Vagina (tissue), 2 donors: Measurements from ENCODE around the gene ANKRD1.

ENCODE experiments used
- CTCF ChIP-seq, 3 experiments: fragments of 450-650 bp in 2 of 3; fragments of 200-600 bp in 1 of 3; sonication (generic) in 1 of 3; IDR thresholded peaks; one replicate each; pipeline ENCODE4 v1.5.1; 2017 to 2019; ENCODE audit warnings: antibody characterized with exemption in 3 of 3, mild to moderate bottlenecking in 2 of 3, moderate library complexity in 2 of 3
- POLR2A ChIP-seq, 2 donors: fragments of 450-650 bp; IDR thresholded peaks; one replicate each; pipeline ENCODE4 v1.6.1; 2017; ENCODE audit warnings: antibody characterized with exemption in 2 of 2, mild to moderate bottlenecking in 2 of 2, moderate library complexity in 2 of 2
- POLR2AphosphoS5 ChIP-seq, 2 donors: sonication (generic); formaldehyde crosslinking; IDR thresholded peaks; one replicate each; pipeline ENCODE4 v1.9.0; 2017; ENCODE audit warnings: antibody characterized with exemption in 2 of 2, mild to moderate bottlenecking in 2 of 2, low read depth in 1 of 2; ENCODE audit not compliant: insufficient read depth in 1 of 2

GRCh38 chr10:90939648-90940047 is 18.8 kb upstream of the ANKRD1 start:
- TF ChIP-seq CTCF (IDR thresholded peaks at IDR 0.05) (no peak), POLR2A (IDR thresholded peaks at IDR 0.05) (no peak), POLR2AphosphoS5 (IDR thresholded peaks at IDR 0.05; ENCODE audit: insufficient read depth in 1 of 2, low read depth in 1 of 2) (no peak)
